Colonic mucosa (tissue), 4 donors: ENCODE results near the gene ETV3. TPM values are rescaled to one million over a fixed set of nuclear protein-coding genes. Genes with fewer than 3 reads are reported as not detected.
"Not testable (repeated sequence)": the region's sequence is repeated elsewhere in the genome, so short reads cannot be mapped to it uniquely, and the experiment has no call there.

Experiments used
- DNase-seq: peaks from one replicate; pipeline ENCODE4 v3.0.0-alpha.2; 2020
- H3K27ac ChIP-seq: fragments of 200-600 bp; one replicate; pipeline ENCODE4 v1.8.0; 2021
- H3K27me3 ChIP-seq: fragments of 200-600 bp; one replicate; pipeline ENCODE4 v1.8.0; 2021
- H3K36me3 ChIP-seq: fragments of 200-600 bp; one replicate; pipeline ENCODE4 v1.8.0; 2021
- H3K4me1 ChIP-seq: fragments of 200-600 bp; one replicate; pipeline ENCODE4 v1.8.0; 2021; ENCODE audit warnings: mild to moderate bottlenecking
- H3K4me3 ChIP-seq: fragments of 200-600 bp; one replicate; pipeline ENCODE4 v1.8.0; 2021
- H3K9ac ChIP-seq, 2 donors: one replicate each; pipeline ENCODE4 v1.7.0; 2013; ENCODE audit warnings: control low read depth in 2 of 2, low read depth in 2 of 2, low read length in 2 of 2
- H3K9me3 ChIP-seq: fragments of 200-600 bp; one replicate; pipeline ENCODE4 v1.8.0; 2021
- intact Hi-C: fragments of 100-400 bp; cut with DNase I; formaldehyde crosslinking; loops from one replicate; pipeline ENCODE4 v1.14.1; 2022
- total RNA-seq, 2 donors: library from RNA; stranded (reverse); fragmentation: NEBNext Ultra II Directional in 1 of 2; extraction: Animal tissue kit (Norgen Biotek cat#: 25700) in 1 of 2; gene quantifications; one replicate each; pipeline ENCODE4 v1.2.1, GENCODE V29; 2021
- TF ChIP-seq, protein P1 (sequence below): fragments of 200-600 bp; IDR thresholded peaks from one replicate; pipeline ENCODE4 v1.8.0; 2022; ENCODE audit warnings: antibody characterized with exemption, mild to moderate bottlenecking
- donor health status: healthy.
- donor health status: DM: no; HTN: no; CAD: no.
- donor health status: DM: no; HTN: no; CAD: no.

The ETV3 gene
- total RNA-seq, 2 donors from 2014 or later = 20.7 to 38.7 TPM

DNA sequence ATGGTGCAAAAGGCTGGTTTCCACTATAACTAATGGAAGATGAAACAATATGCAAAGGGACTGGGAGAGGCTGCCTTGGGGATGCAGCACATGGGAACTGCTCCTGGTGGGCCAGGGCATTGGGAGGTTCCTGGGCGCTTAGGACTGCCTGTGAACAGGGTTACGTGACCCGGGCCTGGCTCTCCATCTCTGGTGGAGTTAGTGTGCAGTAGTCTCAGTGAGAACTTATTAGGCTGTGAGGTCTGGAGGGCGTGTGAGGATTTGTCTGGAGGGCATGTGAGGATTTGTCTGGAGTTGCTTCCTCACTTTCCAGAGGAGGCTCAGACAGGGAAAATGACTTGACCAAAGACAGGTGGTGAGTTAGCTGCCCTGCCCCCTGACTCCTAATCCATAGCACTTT lies 37.0 kb downstream of the ETV3 start:
- Histone ChIP-seq H3K9ac (no peak overlapping the region), H3K4me3 (no peak overlapping the region), H3K27me3 (no peaks in the 10 kb centered on the region), H3K36me3 (no peaks in the 10 kb centered on the region), H3K27ac (no peak overlapping the region), H3K9me3 (no peaks in the 10 kb centered on the region), H3K4me1 (no peaks in the 10 kb centered on the region)
- TF ChIP-seq, protein P1, sequence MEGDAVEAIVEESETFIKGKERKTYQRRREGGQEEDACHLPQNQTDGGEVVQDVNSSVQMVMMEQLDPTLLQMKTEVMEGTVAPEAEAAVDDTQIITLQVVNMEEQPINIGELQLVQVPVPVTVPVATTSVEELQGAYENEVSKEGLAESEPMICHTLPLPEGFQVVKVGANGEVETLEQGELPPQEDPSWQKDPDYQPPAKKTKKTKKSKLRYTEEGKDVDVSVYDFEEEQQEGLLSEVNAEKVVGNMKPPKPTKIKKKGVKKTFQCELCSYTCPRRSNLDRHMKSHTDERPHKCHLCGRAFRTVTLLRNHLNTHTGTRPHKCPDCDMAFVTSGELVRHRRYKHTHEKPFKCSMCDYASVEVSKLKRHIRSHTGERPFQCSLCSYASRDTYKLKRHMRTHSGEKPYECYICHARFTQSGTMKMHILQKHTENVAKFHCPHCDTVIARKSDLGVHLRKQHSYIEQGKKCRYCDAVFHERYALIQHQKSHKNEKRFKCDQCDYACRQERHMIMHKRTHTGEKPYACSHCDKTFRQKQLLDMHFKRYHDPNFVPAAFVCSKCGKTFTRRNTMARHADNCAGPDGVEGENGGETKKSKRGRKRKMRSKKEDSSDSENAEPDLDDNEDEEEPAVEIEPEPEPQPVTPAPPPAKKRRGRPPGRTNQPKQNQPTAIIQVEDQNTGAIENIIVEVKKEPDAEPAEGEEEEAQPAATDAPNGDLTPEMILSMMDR = no peak
- DNase-seq = no peak
- intact Hi-C loops = no loop called here

DNA sequence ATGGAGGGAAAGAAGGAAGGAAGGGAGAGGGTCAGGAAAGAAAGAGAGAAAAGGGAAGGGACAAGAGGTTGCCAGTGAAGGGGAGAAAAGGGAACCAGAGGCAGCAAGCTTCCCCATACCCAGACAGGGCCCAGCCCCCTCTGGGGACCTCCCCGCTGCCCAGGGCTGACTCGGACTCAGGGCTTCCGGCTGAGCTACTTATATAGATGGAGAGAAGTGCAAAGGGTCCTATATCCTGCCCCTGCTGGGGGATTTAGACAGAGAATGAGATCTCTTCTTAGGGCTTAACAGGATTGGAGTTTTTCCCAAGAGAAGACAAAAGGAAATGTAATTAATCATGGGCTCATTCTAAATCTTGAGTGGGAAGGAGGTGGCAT lies 38.6 kb downstream of the ETV3 start, which contains the start of gene ETV3L:
Gene ETV3L (minus strand): TSS at position 176 of the 377 bp plus-strand sequence. CDS start 285 bp downstream, outside the sequence.
- H3K36me3 ChIP-seq = no peaks in the 10 kb centered on the region
- no peak within 1 kb of the TSS for H3K27ac ChIP-seq
- no peak for DNase-seq
- no peak within 1 kb of the TSS for H3K4me3 ChIP-seq
- no peak within 1 kb of the TSS for H3K9ac ChIP-seq
- H3K4me1 ChIP-seq = no peaks in the 10 kb centered on the region
- no peaks in the 10 kb centered on the region for H3K9me3 ChIP-seq
- TF ChIP-seq, protein P1 = no peak
- no peaks in the 10 kb centered on the region for H3K27me3 ChIP-seq
- intact Hi-C loops = no loop called here

DNA sequence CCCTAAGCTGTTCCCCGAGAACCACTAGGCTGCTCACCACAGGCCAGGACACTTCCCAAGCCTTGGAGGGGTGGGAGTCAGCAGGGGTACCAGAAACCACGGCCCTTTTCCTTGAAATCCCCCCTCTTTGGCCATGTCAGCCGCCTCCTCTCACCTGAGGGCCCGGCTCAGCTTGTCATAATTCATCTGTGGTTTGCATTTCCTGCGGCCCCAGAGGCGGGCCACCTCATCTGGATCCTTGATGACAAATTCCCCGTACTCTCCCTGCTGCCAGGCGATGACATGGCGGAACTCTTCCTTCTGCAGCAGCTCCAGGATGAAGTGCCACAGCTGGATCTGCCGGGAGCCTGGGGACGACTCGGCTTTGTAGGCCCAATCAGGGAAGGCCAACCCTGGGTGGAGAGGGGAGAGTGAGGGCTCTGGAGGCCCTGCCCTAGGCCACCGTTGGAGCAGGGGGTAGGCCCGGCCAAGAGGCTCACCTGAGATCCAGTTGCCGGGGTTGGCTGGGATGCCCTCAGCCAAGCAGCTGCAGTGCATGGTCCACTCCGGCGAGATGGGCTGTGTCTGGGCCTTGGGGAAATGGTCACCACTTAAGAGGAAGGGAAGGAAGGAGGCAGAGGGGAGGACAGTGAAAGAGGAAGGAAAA lies 39.1 kb downstream of the ETV3 start:
- H3K9ac ChIP-seq, H3K27me3 ChIP-seq, H3K27ac ChIP-seq, H3K4me3 ChIP-seq, H3K9me3 ChIP-seq, H3K4me1 ChIP-seq, H3K36me3 ChIP-seq, DNase-seq, intact Hi-C loops: not testable (repeated sequence)

DNA sequence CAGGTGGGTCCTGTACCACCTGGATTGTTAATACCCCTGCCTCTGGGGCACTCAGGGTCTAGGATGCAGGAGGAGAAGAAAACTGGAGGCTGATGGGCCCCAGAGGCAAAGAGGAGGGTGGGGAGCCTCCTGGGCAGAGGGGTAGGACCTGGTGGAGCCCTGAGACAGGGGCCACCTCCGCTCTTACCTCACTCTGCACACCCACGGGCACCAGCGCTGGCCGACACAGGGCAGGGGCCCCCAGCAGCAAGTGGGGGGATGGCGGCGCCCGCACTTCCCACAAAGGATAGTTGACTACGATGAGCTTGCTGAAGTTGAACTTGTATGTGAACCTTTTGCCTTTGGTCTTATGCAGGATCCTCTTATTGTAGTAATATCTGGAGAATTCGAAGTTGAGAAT lies 39.7 kb downstream of the ETV3 start:
- intact Hi-C loops = no loop called here
- Histone ChIP-seq H3K36me3 (no peaks in the 10 kb centered on the region), H3K27me3 (no peaks in the 10 kb centered on the region), H3K9me3 (no peaks in the 10 kb centered on the region), H3K4me1 (no peaks in the 10 kb centered on the region), H3K27ac (no peak overlapping the region), H3K9ac (no peak overlapping the region), H3K4me3 (no peak overlapping the region)
- TF ChIP-seq, protein P1 = no peak
- no peak for DNase-seq

DNA sequence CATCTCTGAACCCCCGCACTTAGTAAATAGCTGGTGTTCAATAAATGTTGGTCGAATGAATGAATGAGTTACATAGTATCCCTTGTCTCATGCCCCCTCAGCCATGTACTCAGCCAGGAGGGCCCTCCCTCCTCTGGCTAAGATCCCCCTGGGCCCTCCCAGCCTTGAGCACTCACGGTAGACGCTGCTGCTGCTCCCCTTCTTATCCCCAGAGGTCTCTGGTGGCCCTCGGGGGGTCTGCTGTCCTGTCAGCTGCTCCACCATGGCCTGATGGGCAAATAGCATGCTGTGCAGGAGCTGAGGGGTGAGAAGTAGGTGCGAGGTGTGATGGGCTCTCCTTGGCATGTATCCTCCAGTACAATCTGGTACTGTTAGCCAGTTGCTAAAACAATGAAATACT lies 40.5 kb downstream of the ETV3 start:
- no peaks in the 10 kb centered on the region for H3K9me3 ChIP-seq
- H3K4me1 ChIP-seq = no peaks in the 10 kb centered on the region
- no peaks in the 10 kb centered on the region for H3K27me3 ChIP-seq
- H3K36me3 ChIP-seq = no peaks in the 10 kb centered on the region
- no peak overlapping the region for H3K4me3 ChIP-seq
- no peak for DNase-seq
- TF ChIP-seq, protein P1 = no peak
- no peak overlapping the region for H3K27ac ChIP-seq
- intact Hi-C loops = no loop called here
- no peak overlapping the region for H3K9ac ChIP-seq

DNA sequence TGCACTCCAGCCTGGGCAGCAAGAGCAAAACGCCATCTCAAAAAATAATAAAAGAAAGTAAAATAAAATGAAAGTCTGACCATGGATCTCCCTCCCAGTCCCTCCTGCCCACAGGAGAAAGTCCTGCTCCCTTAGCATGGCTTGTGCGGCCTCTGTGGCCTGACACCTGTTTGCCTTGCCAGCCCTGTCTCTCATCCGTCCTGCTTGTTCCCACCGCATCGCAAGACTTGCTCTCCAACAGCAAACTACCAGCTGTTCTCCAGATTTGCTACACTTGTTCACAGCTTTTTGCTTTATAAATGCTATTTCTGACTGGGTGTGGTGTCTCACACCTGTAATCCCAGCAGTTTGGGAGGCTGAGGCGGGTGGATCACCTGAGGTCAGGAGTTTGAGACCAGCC lies 41.3 kb downstream of the ETV3 start:
- intact Hi-C loops = no loop called here
- H3K9me3 ChIP-seq = no peaks in the 10 kb centered on the region
- TF ChIP-seq, protein P1 = no peak
- H3K4me1 ChIP-seq = no peaks in the 10 kb centered on the region
- DNase-seq = no peak
- H3K9ac ChIP-seq = no peak overlapping the region
- H3K4me3 ChIP-seq = no peak overlapping the region
- H3K36me3 ChIP-seq = no peaks in the 10 kb centered on the region
- no peak overlapping the region for H3K27ac ChIP-seq
- no peaks in the 10 kb centered on the region for H3K27me3 ChIP-seq
